ENCODE measurements around the gene ALAS1.

- no peak for TF ChIP-seq CTCF (conservative IDR thresholded peaks at IDR 0.05 in 1 of 2, IDR thresholded peaks at IDR 0.05 in 1 of 2; ENCODE audit: extremely low read depth in 1 of 2, insufficient read depth in 1 of 2, low read depth in 1 of 2, low read length in 2 of 2)
- TF ChIP-seq EZH2 (IDR thresholded peaks at IDR 0.05; ENCODE audit: borderline replicate concordance, low read length), result no peak
Observed at GRCh38 chr3:52246728-52247408, 48.9 kb downstream of the ALAS1 start.
